ENCODE data around the gene SLC44A4.
"Not testable (repeated sequence)": the region's sequence is repeated elsewhere in the genome, so short reads cannot be mapped to it uniquely, and the experiment has no call there.

- not testable (repeated sequence) for TF ChIP-seq ZNF184 (tag by site-specific recombination; IDR thresholded peaks at IDR 0.05); ZNF138 (tag by site-specific recombination; IDR thresholded peaks at IDR 0.05; ENCODE audit: borderline replicate concordance); REPIN1 (tag by site-specific recombination; IDR thresholded peaks at IDR 0.05; ENCODE audit: low read depth); CTCF (tag by site-specific recombination; IDR thresholded peaks at IDR 0.05); ZNF449 (tag by site-specific recombination; IDR thresholded peaks at IDR 0.05); ZNF561 (tag by site-specific recombination; IDR thresholded peaks at IDR 0.05; ENCODE audit: borderline replicate concordance); ZNF140 (tag by site-specific recombination; IDR thresholded peaks at IDR 0.05); ZNF280D (tag by site-specific recombination; IDR thresholded peaks at IDR 0.05); ZNF837 (tag by site-specific recombination; IDR thresholded peaks at IDR 0.05); PATZ1 (tag by site-specific recombination; IDR thresholded peaks at IDR 0.05); ZNF600 (tag by site-specific recombination; IDR thresholded peaks at IDR 0.05); ZNF521 (tag by site-specific recombination; IDR thresholded peaks at IDR 0.05); MZF1 (tag by site-specific recombination; IDR thresholded peaks at IDR 0.05; ENCODE audit: borderline replicate concordance)
Measured at GRCh38 chr6:31838114-31838553, 40.7 kb downstream of the SLC44A4 start.
